B cell (primary cell): ENCODE measurements around the gene ADGRA1. TPM values are rescaled to one million over a fixed set of nuclear protein-coding genes. Genes with fewer than 3 reads are reported as not detected.

ENCODE experiments used
- ATAC-seq: fragments of 200-7000 bp; cut with Tn5 transposase; one replicate; pipeline ENCODE4 v1.10.0; 2021; ENCODE audit warnings: low read depth, mild to moderate bottlenecking, moderate number of reproducible peaks, moderate library complexity
- CTCF ChIA-PET: fragments of 350-600 bp; sonication (Branson Sonifier 250); formaldehyde crosslinking; loops from one replicate; lab custom pipeline; 2021; ENCODE audit warnings: antibody characterized with exemption, inconsistent platforms; lab: Charles Lee
- POLR2A ChIA-PET: fragments of 350-600 bp; sonication (Branson Sonifier 250); formaldehyde crosslinking; loops from one replicate; lab custom pipeline; 2021; ENCODE audit warnings: antibody characterized with exemption; lab: Charles Lee
- DNase-seq: peaks from one replicate; pipeline ENCODE4 v3.0.0; 2013
- H2AFZ ChIP-seq: 2 replicates; pipeline ENCODE4 v1.6.1; 2012; ENCODE audit warnings: mild to moderate bottlenecking, low read depth, low read length; ENCODE audit not compliant: insufficient read depth, poor library complexity, severe bottlenecking
- H3K27ac ChIP-seq, 2 donors: 1 replicate in 1 of 2; 2 replicates in 1 of 2; pipeline ENCODE4 v1.5.1; 2012 to 2013; ENCODE audit warnings: low read length in 2 of 2, mild to moderate bottlenecking in 2 of 2, moderate library complexity in 1 of 2
- H3K27me3 ChIP-seq, 4 experiments: fragments of 200-600 bp in 1 of 4; sonication (generic) in 1 of 4; replicated peaks in 1 of 4; 1 replicate in 2 of 4; 2 replicates in 2 of 4; pipeline versions ENCODE4 v1.6.1 to v1.7.0; 2013 to 2016; ENCODE audit warnings: low read length in 3 of 4, mild to moderate bottlenecking in 2 of 4, mixed read lengths in 1 of 4, moderate library complexity in 1 of 4; ENCODE audit not compliant: insufficient read depth in 4 of 4, control insufficient read depth in 3 of 4; ENCODE audit errors: control extremely low read depth in 1 of 4
- H3K36me3 ChIP-seq, 2 experiments: replicated peaks in 1 of 2; 1 replicate in 1 of 2; 2 replicates in 1 of 2; pipeline versions ENCODE4 v1.6.1 to v1.7.1; 2013; ENCODE audit warnings: low read length in 1 of 2; ENCODE audit not compliant: insufficient read depth in 2 of 2, control insufficient read depth in 1 of 2; ENCODE audit errors: control extremely low read depth in 1 of 2, extremely low read depth in 1 of 2
- H3K4me1 ChIP-seq, 2 donors: fragments of 200-600 bp in 1 of 2; sonication (generic) in 1 of 2; 1 replicate in 1 of 2; 2 replicates in 1 of 2; pipeline versions ENCODE4 v1.5.1 to v1.6.1; 2013 to 2017; ENCODE audit warnings: low read length in 2 of 2; ENCODE audit not compliant: control insufficient read depth in 2 of 2, insufficient read depth in 2 of 2
- H3K4me2 ChIP-seq: replicated peaks from 2 replicates; pipeline ENCODE3; 2012; ENCODE audit warnings: mild to moderate bottlenecking, low read depth, low read length; ENCODE audit not compliant: poor library complexity, severe bottlenecking
- H3K4me3 ChIP-seq, 5 experiments: fragments of 200-600 bp in 1 of 5; sonication (generic) in 1 of 5; 1 replicate in 3 of 5; 2 replicates in 2 of 5; pipeline versions ENCODE4 v1.5.1 to v1.7.0; 2011 to 2016; ENCODE audit warnings: low read length in 4 of 5, mild to moderate bottlenecking in 4 of 5, low read depth in 2 of 5, control low read depth in 1 of 5, moderate library complexity in 1 of 5; ENCODE audit not compliant: insufficient read depth in 1 of 5; ENCODE audit errors: control extremely low read depth in 1 of 5, extremely low read depth in 1 of 5
- H3K79me2 ChIP-seq: fragments of 200-600 bp; sonication (generic); one replicate; pipeline ENCODE4 v1.6.0; 2016; ENCODE audit warnings: low read length; ENCODE audit not compliant: control insufficient read depth, insufficient read depth
- H3K9ac ChIP-seq: fragments of 200-600 bp; sonication (generic); 2 replicates; pipeline ENCODE4 v1.6.1; 2017; ENCODE audit warnings: mild to moderate bottlenecking, low read length, moderate library complexity
- H3K9me3 ChIP-seq, 3 donors: one replicate each; pipeline versions ENCODE4 v1.6.1 to v1.7.1; 2013; ENCODE audit warnings: low read length in 2 of 3; ENCODE audit not compliant: control insufficient read depth in 2 of 3, insufficient read depth in 1 of 3; ENCODE audit errors: control extremely low read depth in 1 of 3
- H4K20me1 ChIP-seq: 2 replicates; pipeline ENCODE4 v1.6.0; 2012; ENCODE audit warnings: mild to moderate bottlenecking, low read length; ENCODE audit not compliant: insufficient read depth, control insufficient read depth, poor library complexity, severe bottlenecking
- H3K27ac Mint-ChIP-seq: one replicate; pipeline ENCODE4 v1.8.0; 2021; ENCODE audit warnings: mixed read lengths
- H3K27me3 Mint-ChIP-seq: one replicate; pipeline ENCODE4 v1.8.0; 2021; ENCODE audit warnings: mixed read lengths
- H3K4me1 Mint-ChIP-seq: one replicate; pipeline ENCODE4 v1.8.0; 2021; ENCODE audit warnings: mixed read lengths
- H3K4me3 Mint-ChIP-seq: one replicate; pipeline ENCODE4 v1.8.0; 2021; ENCODE audit warnings: mixed read lengths
- H3K9me3 Mint-ChIP-seq: one replicate; pipeline ENCODE4 v1.8.0; 2022; ENCODE audit warnings: mixed read lengths; ENCODE audit not compliant: insufficient read depth
- EZH2 ChIP-seq: IDR thresholded peaks from 2 replicates; pipeline ENCODE4 v1.6.1; 2012; ENCODE audit warnings: borderline replicate concordance, low read depth, mild to moderate bottlenecking, moderate library complexity, low read length; ENCODE audit not compliant: insufficient read depth, poor library complexity, severe bottlenecking
- WGBS: methylation state at CpG from one replicate; pipeline ENCODE4 v1.1.5; 2013; ENCODE audit warnings: missing lambda C conversion rate; ENCODE audit not compliant: insufficient coverage; 5-methylcytosine and 5-hydroxymethylcytosine counted together
- intact Hi-C: fragments of 100-400 bp; cut with micrococcal nuclease; formaldehyde crosslinking; loops from one replicate; pipeline ENCODE4 v1.10.0; 2022
- polyA plus RNA-seq: library from polyadenylated mRNA; depleted of rRNA; stranded (reverse); fragments of >200 nt; gene quantifications from 2 replicates; pipeline ENCODE4 v1.2.3, GENCODE V29; 2012
- total RNA-seq, 2 donors: library from RNA; stranded (reverse); fragments of 120-200 nt in 1 of 2; gene quantifications; 1 replicate in 1 of 2; 2 replicates in 1 of 2; pipeline versions ENCODE4 v1.2.3 to v1.2.4, GENCODE V29; 2013 to 2022
- TF ChIP-seq, protein P1 (sequence below): fragments of 200-600 bp; IDR thresholded peaks from one replicate; pipeline ENCODE4 v1.8.0; 2022; ENCODE audit warnings: antibody characterized with exemption, mild to moderate bottlenecking

Gene ADGRA1
- total and polyA plus RNA-seq, 2 donors (not counting 1 experiment from before 2014, with no cell fraction given) = not detected

GRCh38 chr10:133167693-133168616 is 80.2 kb downstream of the ADGRA1 start:
- Mint-ChIP-seq H3K9me3 (peaks cover 3% of the 10 kb centered on the region), H3K4me3 (no peak overlapping the region), H3K27me3 (peaks cover 13% of the 10 kb centered on the region), H3K27ac (no peak overlapping the region), H3K4me1 (no peaks in the 10 kb centered on the region)
- Histone ChIP-seq H3K4me3 (no peak overlapping the region), H3K79me2 (no peaks in the 10 kb centered on the region), H2AFZ (no peak overlapping the region), H3K27ac (no peak overlapping the region), H4K20me1 (no peaks in the 10 kb centered on the region), H3K4me2 (no peak overlapping the region), H3K4me1 (no peaks in the 10 kb centered on the region), H3K36me3 (no peaks in the 10 kb centered on the region), H3K9me3 (peaks cover 0 to 18% (median 0%) of the 10 kb centered on the region in 3 donors), H3K9ac (no peak overlapping the region), H3K27me3 (peaks cover 0 to 5% (median 0%) of the 10 kb centered on the region in 4 experiments)
- DNase-seq = no peak
- ChIA-PET CTCF (no interaction called here), POLR2A (no interaction called here)
- no peak for ATAC-seq
- 91% methylated on average over 32 of the region's 37 CpGs for WGBS
- intact Hi-C loops = no loop called here
- TF ChIP-seq EZH2 = no peak
- TF ChIP-seq, protein P1, sequence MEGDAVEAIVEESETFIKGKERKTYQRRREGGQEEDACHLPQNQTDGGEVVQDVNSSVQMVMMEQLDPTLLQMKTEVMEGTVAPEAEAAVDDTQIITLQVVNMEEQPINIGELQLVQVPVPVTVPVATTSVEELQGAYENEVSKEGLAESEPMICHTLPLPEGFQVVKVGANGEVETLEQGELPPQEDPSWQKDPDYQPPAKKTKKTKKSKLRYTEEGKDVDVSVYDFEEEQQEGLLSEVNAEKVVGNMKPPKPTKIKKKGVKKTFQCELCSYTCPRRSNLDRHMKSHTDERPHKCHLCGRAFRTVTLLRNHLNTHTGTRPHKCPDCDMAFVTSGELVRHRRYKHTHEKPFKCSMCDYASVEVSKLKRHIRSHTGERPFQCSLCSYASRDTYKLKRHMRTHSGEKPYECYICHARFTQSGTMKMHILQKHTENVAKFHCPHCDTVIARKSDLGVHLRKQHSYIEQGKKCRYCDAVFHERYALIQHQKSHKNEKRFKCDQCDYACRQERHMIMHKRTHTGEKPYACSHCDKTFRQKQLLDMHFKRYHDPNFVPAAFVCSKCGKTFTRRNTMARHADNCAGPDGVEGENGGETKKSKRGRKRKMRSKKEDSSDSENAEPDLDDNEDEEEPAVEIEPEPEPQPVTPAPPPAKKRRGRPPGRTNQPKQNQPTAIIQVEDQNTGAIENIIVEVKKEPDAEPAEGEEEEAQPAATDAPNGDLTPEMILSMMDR = no peak

GRCh38 chr10:133168617-133169031 is 80.9 kb downstream of the ADGRA1 start:
- H3K4me3 Mint-ChIP-seq = no peak overlapping the region
- H3K27me3 Mint-ChIP-seq = peaks cover 19% of the 10 kb centered on the region
- DNase-seq (no peak), ATAC-seq (no peak)
- peaks cover 0 to 19% (median 0%) of the 10 kb centered on the region in 3 donors for H3K9me3 ChIP-seq
- WGBS = 85% methylated on average over 14 of the region's 14 CpGs
- no peak overlapping the region for H3K27ac ChIP-seq
- no peak overlapping the region for H3K27ac Mint-ChIP-seq
- no peaks in the 10 kb centered on the region for H3K36me3 ChIP-seq
- no peak overlapping the region for H3K4me2 ChIP-seq
- no peaks in the 10 kb centered on the region for H3K79me2 ChIP-seq
- peaks cover 3% of the 10 kb centered on the region for H3K9me3 Mint-ChIP-seq
- intact Hi-C loops = no loop called here
- CTCF ChIA-PET = no interaction called here
- H3K4me3 ChIP-seq = no peak overlapping the region
- H3K4me1 Mint-ChIP-seq = no peaks in the 10 kb centered on the region
- no peaks in the 10 kb centered on the region for H3K4me1 ChIP-seq
- no peak overlapping the region for H2AFZ ChIP-seq
- H3K9ac ChIP-seq = no peak overlapping the region
- TF ChIP-seq EZH2 = no peak
- TF ChIP-seq, protein P1 = no peak
- H3K27me3 ChIP-seq = peaks cover 0 to 5% (median 0%) of the 10 kb centered on the region in 4 experiments
- no peaks in the 10 kb centered on the region for H4K20me1 ChIP-seq
- POLR2A ChIA-PET = no interaction called here
